Right cardiac atrium (tissue), 5 donors: ENCODE data around the gene PRR30. TPM values are rescaled to one million over a fixed set of nuclear protein-coding genes. Genes with fewer than 3 reads are reported as not detected.

Experiments
- ATAC-seq, 2 donors: fragments of 200-7000 bp; cut with Tn5 transposase; one replicate each; pipeline versions ENCODE4 v1.8.0 to v1.9.1; 2020; ENCODE audit warnings: moderate library complexity in 2 of 2, mild to moderate bottlenecking in 1 of 2
- DNase-seq, 3 donors: peaks; one replicate each; pipeline ENCODE4 v3.0.0-alpha.2; 2020
- H3K27ac ChIP-seq: one replicate; pipeline ENCODE4 v1.5.1; 2013; ENCODE audit warnings: mild to moderate bottlenecking, low read length, control low read depth, moderate library complexity
- H3K27me3 ChIP-seq: one replicate; pipeline ENCODE4 v1.6.1; 2013; ENCODE audit not compliant: control insufficient read depth, insufficient read depth
- H3K4me1 ChIP-seq: one replicate; pipeline ENCODE4 v1.6.1; 2013; ENCODE audit warnings: low read length; ENCODE audit not compliant: control insufficient read depth, insufficient read depth
- H3K4me3 ChIP-seq: one replicate; pipeline ENCODE4 v1.5.1; 2013; ENCODE audit warnings: low read length, control low read depth
- H3K9me3 ChIP-seq: one replicate; pipeline ENCODE4 v1.6.1; 2013; ENCODE audit warnings: low read length; ENCODE audit not compliant: control insufficient read depth
- WGBS: extraction: QIAGEN DNeasy Blood & Tissue Kit; methylation state at CpG from one replicate; pipeline ENCODE4 v1.1.7; 2013; 5-methylcytosine and 5-hydroxymethylcytosine counted together
- intact Hi-C, 4 donors: fragments of 100-400 bp; cut with DNase I; formaldehyde crosslinking; loops; one replicate each; pipeline versions ENCODE4 v1.11.0 to v1.14.0; 2022 to 2023
- polyA plus RNA-seq: library from polyadenylated mRNA; stranded (reverse); fragments of 200-250 nt; gene quantifications from one replicate; pipeline ENCODE4 v1.2.3, GENCODE V29; 2013
- total RNA-seq, 4 donors: library from RNA; stranded (reverse); fragmentation: NEBNext Ultra II Directional; extraction: Animal tissue kit (Norgen Biotek cat#: 25700); gene quantifications; one replicate each; pipeline ENCODE4 v1.2.1, GENCODE V29; 2021
- donor health status: healthy with polysubstance abuse.
- donor health status: DM: no; HTN: yes; CAD: no.
- donor health status: DM: no; HTN: no; CAD: no.
- donor health status: DM: no; HTN: yes; CAD: no; lungs with severe emphysema.
- donor health status: DM: yes; HTN: yes; CAD: no.

The PRR30 gene
- total and polyA plus RNA-seq, 5 donors = not detected

GRCh38 chr2:27174638-27175037 lies 35.4 kb upstream of the PRR30 start:
- DNase-seq (no peak), ATAC-seq (no peak)
- no peaks in the 10 kb centered on the region for H3K27me3 ChIP-seq
- H3K27ac ChIP-seq = no peak overlapping the region
- 66% methylated on average over 6 of the region's 6 CpGs for WGBS
- H3K4me1 ChIP-seq = no peaks in the 10 kb centered on the region
- intact Hi-C loops = no loop called here
- H3K9me3 ChIP-seq = no peaks in the 10 kb centered on the region
- H3K4me3 ChIP-seq = no peak overlapping the region

- ATAC-seq = no peak
- WGBS = 77% methylated on average over 8 of the region's 8 CpGs
Measured at GRCh38 chr2:27171351-27171848, 32.2 kb upstream of the PRR30 start.

GRCh38 chr2:27170581-27171337 lies 31.5 kb upstream of the PRR30 start:
- DNase-seq (no peak), ATAC-seq (no peak)
- Histone ChIP-seq H3K4me1 (no peaks in the 10 kb centered on the region), H3K27ac (no peak overlapping the region), H3K4me3 (no peak overlapping the region), H3K9me3 (no peaks in the 10 kb centered on the region), H3K27me3 (no peaks in the 10 kb centered on the region)
- 66% methylated on average over 6 of the region's 6 CpGs for WGBS
- intact Hi-C loops = no loop called here

More at GRCh38 chr2:27171351-27171848, 32.2 kb upstream of the PRR30 start:
- H3K27me3 ChIP-seq = no peaks in the 10 kb centered on the region
- no peaks in the 10 kb centered on the region for H3K4me1 ChIP-seq
- H3K27ac ChIP-seq = no peak overlapping the region
- H3K4me3 ChIP-seq = no peak overlapping the region
- intact Hi-C loops = no loop called here
- H3K9me3 ChIP-seq = no peaks in the 10 kb centered on the region
- no peak for DNase-seq

GRCh38 chr2:27164960-27165763 lies 26.0 kb upstream of the PRR30 start:
- no peak overlapping the region for H3K27ac ChIP-seq
- no peaks in the 10 kb centered on the region for H3K27me3 ChIP-seq
- intact Hi-C loops = no loop called here
- WGBS = 81% methylated on average over 8 of the region's 8 CpGs
- no peak overlapping the region for H3K4me3 ChIP-seq
- H3K4me1 ChIP-seq = no peaks in the 10 kb centered on the region
- ATAC-seq (no peak), DNase-seq (no peak)
- H3K9me3 ChIP-seq = no peaks in the 10 kb centered on the region

GRCh38 chr2:27162151-27163121 lies 23.2 kb upstream of the PRR30 start:
- Histone ChIP-seq H3K9me3 (no peaks in the 10 kb centered on the region), H3K4me1 (no peaks in the 10 kb centered on the region), H3K4me3 (no peak overlapping the region), H3K27me3 (no peaks in the 10 kb centered on the region), H3K27ac (no peak overlapping the region)
- 83% methylated on average over 15 of the region's 15 CpGs for WGBS
- ATAC-seq = no peak
- intact Hi-C loops = no loop called here
- no peak for DNase-seq

GRCh38 chr2:27160191-27160590 lies 21.0 kb upstream of the PRR30 start:
- Histone ChIP-seq H3K4me1 (no peaks in the 10 kb centered on the region), H3K4me3 (no peak overlapping the region), H3K27me3 (no peaks in the 10 kb centered on the region), H3K9me3 (no peaks in the 10 kb centered on the region), H3K27ac (no peak overlapping the region)
- intact Hi-C loops = no loop called here
- no peak for DNase-seq
- ATAC-seq = no peak
- 80% methylated on average over 9 of the region's 9 CpGs for WGBS

GRCh38 chr2:27159271-27159670 lies 20.1 kb upstream of the PRR30 start:
- DNase-seq (no peak), ATAC-seq (no peak)
- WGBS = 70% methylated on average over 6 of the region's 6 CpGs
- Histone ChIP-seq H3K4me1 (no peaks in the 10 kb centered on the region), H3K27ac (no peak overlapping the region), H3K9me3 (no peaks in the 10 kb centered on the region), H3K4me3 (no peak overlapping the region), H3K27me3 (no peaks in the 10 kb centered on the region)
- intact Hi-C loops = no loop called here

GRCh38 chr2:27158468-27158867 lies 19.3 kb upstream of the PRR30 start:
- Histone ChIP-seq H3K9me3 (no peaks in the 10 kb centered on the region), H3K4me1 (no peaks in the 10 kb centered on the region), H3K27me3 (no peaks in the 10 kb centered on the region), H3K27ac (no peak overlapping the region), H3K4me3 (no peak overlapping the region)
- intact Hi-C loops = no loop called here
- no peak for ATAC-seq
- 71% methylated on average over 6 of the region's 6 CpGs for WGBS
- DNase-seq = no peak

- Histone ChIP-seq H3K4me1 (no peaks in the 10 kb centered on the region), H3K27me3 (no peaks in the 10 kb centered on the region), H3K27ac (no peak overlapping the region), H3K4me3 (no peak overlapping the region), H3K9me3 (no peaks in the 10 kb centered on the region)
- DNase-seq (no peak), ATAC-seq (no peak)
- intact Hi-C loops = no loop called here
- WGBS = 77% methylated on average over 9 of the region's 9 CpGs
Measured at GRCh38 chr2:27155069-27155520, 15.9 kb upstream of the PRR30 start.

GRCh38 chr2:27154488-27154887 lies 15.3 kb upstream of the PRR30 start:
- Histone ChIP-seq H3K27me3 (no peaks in the 10 kb centered on the region), H3K4me3 (no peak overlapping the region), H3K27ac (no peak overlapping the region), H3K9me3 (no peaks in the 10 kb centered on the region), H3K4me1 (no peaks in the 10 kb centered on the region)
- 70% methylated on average over 6 of the region's 6 CpGs for WGBS
- ATAC-seq (no peak), DNase-seq (peak in 1 of 3 donors; percentile 66)
- intact Hi-C loops = no loop called here
